Left lung (tissue), 10 donors: ENCODE measurements around the gene LPCAT1. TPM values are rescaled to one million over a fixed set of nuclear protein-coding genes. Genes with fewer than 3 reads are reported as not detected.
"Not testable (repeated sequence)": the region's sequence is repeated elsewhere in the genome, so short reads cannot be mapped to it uniquely, and the experiment has no call there.

Source experiments
- ATAC-seq: fragments of 200-7000 bp; cut with Tn5 transposase; one replicate; pipeline ENCODE4 v1.9.1; 2020; ENCODE audit warnings: moderate library complexity
- DNase-seq, 4 donors: peaks; one replicate each; pipeline ENCODE4 v3.0.0-alpha.2; 2013 to 2020
- H3K27ac ChIP-seq, 2 donors: fragments of 200-600 bp; sonication (generic) in 1 of 2; one replicate each; pipeline versions ENCODE4 v1.5.0 to v1.8.0; 2020 to 2021
- H3K27me3 ChIP-seq, 2 donors: fragments of 200-600 bp; sonication (generic) in 1 of 2; one replicate each; pipeline versions ENCODE4 v1.5.0 to v1.8.0; 2020 to 2021
- H3K36me3 ChIP-seq, 2 donors: fragments of 200-600 bp; sonication (generic) in 1 of 2; one replicate each; pipeline versions ENCODE4 v1.5.0 to v1.8.0; 2020 to 2021
- H3K4me1 ChIP-seq, 2 donors: fragments of 200-600 bp; one replicate each; pipeline ENCODE4 v1.8.0; 2021
- H3K4me3 ChIP-seq, 2 donors: fragments of 200-600 bp; sonication (generic) in 1 of 2; one replicate each; pipeline versions ENCODE4 v1.5.0 to v1.8.0; 2020 to 2021; ENCODE audit warnings: mild to moderate bottlenecking in 1 of 2
- H3K9me3 ChIP-seq, 2 donors: fragments of 200-600 bp; sonication (generic) in 1 of 2; one replicate each; pipeline versions ENCODE4 v1.5.0 to v1.8.0; 2020 to 2021
- intact Hi-C, 2 donors: fragments of 100-400 bp; cut with DNase I; formaldehyde crosslinking; loops; one replicate each; pipeline versions ENCODE4 v1.11.2 to v1.14.2; 2022
- polyA plus RNA-seq, 6 donors: library from polyadenylated mRNA; unstranded; fragments of 120-200 nt; gene quantifications; one replicate each; pipeline ENCODE4 v1.2.1, GENCODE V29; 2013; ENCODE audit not compliant: insufficient read length in 6 of 6
- total RNA-seq, 2 donors: library from RNA; stranded (reverse); fragmentation: NEBNext Ultra II Directional; extraction: Animal tissue kit (Norgen Biotek cat#: 25700); gene quantifications; one replicate each; pipeline ENCODE4 v1.2.1, GENCODE V29; 2021
- TF ChIP-seq, protein P1 (sequence below), 2 donors: fragments of 200-600 bp; sonication (generic) in 1 of 2; IDR thresholded peaks; one replicate each; pipeline versions ENCODE4 v1.5.0 to v1.8.0; 2021; ENCODE audit warnings: antibody characterized with exemption in 2 of 2
- donor health status: DM: no; HTN: yes; CAD: no.
- donor health status: DM: no; HTN: no; CAD: no.

Gene LPCAT1
- total and polyA plus RNA-seq, 8 donors = 106 to 751 (median 148) TPM

DNA sequence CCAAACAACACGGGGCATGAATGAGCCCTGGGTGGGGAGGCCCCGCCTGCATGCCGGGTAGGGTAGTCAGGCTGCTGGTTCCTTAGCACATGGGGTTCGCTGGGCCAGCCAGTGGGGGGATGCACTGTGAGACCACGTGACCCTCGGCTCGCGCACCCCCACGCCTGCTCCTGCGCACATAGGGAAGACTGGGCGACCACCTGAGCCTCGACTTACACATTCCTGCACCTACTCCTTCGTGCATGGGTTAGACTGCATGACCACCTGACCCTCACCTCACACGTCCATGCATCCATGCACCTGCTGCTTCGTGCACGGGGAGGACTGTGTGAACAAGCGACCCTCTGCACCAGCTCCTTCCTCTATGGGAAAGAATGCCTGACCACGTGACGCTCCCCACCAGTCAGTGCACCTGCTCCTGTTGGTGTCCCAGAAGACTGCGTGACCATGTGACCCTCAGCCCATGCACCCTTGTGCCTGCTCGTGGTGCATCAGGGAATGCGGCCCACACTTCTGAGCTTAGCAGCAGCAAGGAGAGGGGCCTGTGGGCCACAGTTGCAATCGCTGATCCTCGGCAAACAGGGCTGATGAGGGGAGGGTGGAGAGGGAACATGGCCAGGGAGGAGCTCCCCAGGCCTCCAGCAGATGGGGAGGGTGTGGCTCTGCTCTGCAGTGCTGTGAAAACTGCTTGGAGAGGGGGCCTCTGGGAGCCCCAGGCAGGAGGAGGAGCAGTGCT is 18.1 kb downstream of the LPCAT1 start:
- no peak overlapping the region for H3K4me3 ChIP-seq
- DNase-seq (peak in 1 of 4 donors; percentile 66), ATAC-seq (peak; percentile 17)
- no peaks in the 10 kb centered on the region for H3K9me3 ChIP-seq
- peaks cover 20 to 72% of the 10 kb centered on the region in 2 donors for H3K4me1 ChIP-seq
- intact Hi-C loops = no loop called here
- H3K36me3 ChIP-seq = peaks cover 0 to 41% of the 10 kb centered on the region in 2 donors
- TF ChIP-seq, protein P1, sequence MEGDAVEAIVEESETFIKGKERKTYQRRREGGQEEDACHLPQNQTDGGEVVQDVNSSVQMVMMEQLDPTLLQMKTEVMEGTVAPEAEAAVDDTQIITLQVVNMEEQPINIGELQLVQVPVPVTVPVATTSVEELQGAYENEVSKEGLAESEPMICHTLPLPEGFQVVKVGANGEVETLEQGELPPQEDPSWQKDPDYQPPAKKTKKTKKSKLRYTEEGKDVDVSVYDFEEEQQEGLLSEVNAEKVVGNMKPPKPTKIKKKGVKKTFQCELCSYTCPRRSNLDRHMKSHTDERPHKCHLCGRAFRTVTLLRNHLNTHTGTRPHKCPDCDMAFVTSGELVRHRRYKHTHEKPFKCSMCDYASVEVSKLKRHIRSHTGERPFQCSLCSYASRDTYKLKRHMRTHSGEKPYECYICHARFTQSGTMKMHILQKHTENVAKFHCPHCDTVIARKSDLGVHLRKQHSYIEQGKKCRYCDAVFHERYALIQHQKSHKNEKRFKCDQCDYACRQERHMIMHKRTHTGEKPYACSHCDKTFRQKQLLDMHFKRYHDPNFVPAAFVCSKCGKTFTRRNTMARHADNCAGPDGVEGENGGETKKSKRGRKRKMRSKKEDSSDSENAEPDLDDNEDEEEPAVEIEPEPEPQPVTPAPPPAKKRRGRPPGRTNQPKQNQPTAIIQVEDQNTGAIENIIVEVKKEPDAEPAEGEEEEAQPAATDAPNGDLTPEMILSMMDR (IDR thresholded peaks at IDR 0.05) = no peak
- no peak overlapping the region for H3K27ac ChIP-seq
- no peaks in the 10 kb centered on the region for H3K27me3 ChIP-seq

DNA sequence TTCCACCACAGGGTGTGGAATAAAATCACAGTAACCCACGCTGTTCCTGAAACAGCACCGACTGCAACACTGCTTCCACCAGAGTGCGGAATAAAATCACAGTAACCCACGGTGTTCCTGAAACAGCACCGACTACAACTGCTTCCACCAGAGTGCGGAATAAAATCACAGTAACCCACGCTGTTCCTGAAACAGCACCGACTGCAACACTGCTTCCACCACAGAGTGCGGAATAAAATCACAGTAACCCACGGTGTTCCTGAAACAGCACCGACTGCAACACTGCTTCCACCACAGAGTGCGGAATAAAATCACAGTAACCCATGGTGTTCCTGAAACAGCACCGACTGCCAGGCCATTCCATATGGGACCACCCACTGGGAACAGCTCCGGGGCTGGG is 18.7 kb downstream of the LPCAT1 start:
- Histone ChIP-seq H3K4me1 (peaks cover 24 to 78% of the 10 kb centered on the region in 2 donors), H3K36me3 (peaks cover 0 to 39% of the 10 kb centered on the region in 2 donors)
- H3K27me3 ChIP-seq, ATAC-seq, intact Hi-C loops, DNase-seq, H3K4me3 ChIP-seq, H3K27ac ChIP-seq, H3K9me3 ChIP-seq: not testable (repeated sequence)

GRCh38 chr5:1504617-1505016 is 19.1 kb downstream of the LPCAT1 start:
- H3K4me1 ChIP-seq = peaks cover 24 to 82% of the 10 kb centered on the region in 2 donors
- peaks cover 0 to 34% of the 10 kb centered on the region in 2 donors for H3K36me3 ChIP-seq
- no peak overlapping the region for H3K4me3 ChIP-seq
- ATAC-seq (no peak), DNase-seq (peak in 1 of 4 donors; percentile 58)
- H3K9me3 ChIP-seq = no peaks in the 10 kb centered on the region
- peak overlapping the region; percentile 52 to 83 for H3K27ac ChIP-seq
- intact Hi-C loops = no loop called here
- TF ChIP-seq, protein P1 (IDR thresholded peaks at IDR 0.05) = no peak
- H3K27me3 ChIP-seq = no peaks in the 10 kb centered on the region

- no peaks in the 10 kb centered on the region for H3K9me3 ChIP-seq
- peak overlapping the region; percentile 52 to 83 for H3K27ac ChIP-seq
- ATAC-seq (no peak), DNase-seq (peak in 1 of 4 donors; percentile 65)
- TF ChIP-seq, protein P1 (IDR thresholded peaks at IDR 0.05) = no peak
- no peak overlapping the region for H3K4me3 ChIP-seq
- peaks cover 0 to 31% of the 10 kb centered on the region in 2 donors for H3K36me3 ChIP-seq
- H3K4me1 ChIP-seq = peaks cover 24 to 82% of the 10 kb centered on the region in 2 donors
- intact Hi-C loops = no loop called here
- H3K27me3 ChIP-seq = no peaks in the 10 kb centered on the region
These were observed 19.6 kb downstream of the LPCAT1 start for GRCh38 chr5:1504069-1504595.

DNA sequence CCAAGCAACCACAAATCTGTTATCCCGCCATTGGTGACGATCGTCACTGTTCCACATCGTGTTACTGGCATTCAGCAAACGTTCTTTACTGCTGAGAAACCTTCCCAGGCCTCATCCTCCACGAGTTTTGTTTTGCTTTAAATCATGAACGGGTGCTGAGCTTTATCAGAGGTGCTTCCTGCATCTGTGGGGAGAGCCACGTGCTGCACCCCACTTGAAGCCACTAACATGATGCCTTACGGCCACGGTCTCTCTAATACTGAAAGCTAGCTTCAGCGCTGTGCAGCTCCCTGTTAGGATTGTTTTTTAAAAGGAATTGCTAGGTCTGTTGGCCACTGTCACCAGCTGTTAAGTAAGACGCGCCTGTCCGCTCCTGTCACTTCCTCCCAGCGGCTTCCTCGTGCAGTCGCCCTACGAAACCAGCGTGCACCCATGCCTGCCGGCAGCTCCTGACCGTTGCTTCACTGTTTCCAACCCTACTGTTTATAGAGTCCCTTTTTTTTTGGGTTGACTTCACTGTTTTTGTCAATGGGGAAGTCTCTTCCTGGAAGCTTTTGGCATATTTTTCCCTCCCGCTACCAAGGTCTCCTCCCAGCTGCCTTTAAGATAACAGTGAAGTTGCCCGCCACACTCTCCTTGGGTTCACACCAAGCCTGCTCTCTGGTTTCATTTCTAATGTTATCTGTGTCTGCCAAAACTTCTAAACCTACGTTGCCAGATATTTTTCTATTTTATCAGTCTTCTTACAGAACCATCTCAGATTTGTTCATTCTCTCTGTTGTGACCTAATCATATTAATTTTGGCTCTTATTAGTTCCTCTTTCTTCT is 20.3 kb downstream of the LPCAT1 start:
- Histone ChIP-seq H3K4me3 (no peak overlapping the region), H3K9me3 (no peaks in the 10 kb centered on the region), H3K36me3 (peaks cover 0 to 27% of the 10 kb centered on the region in 2 donors), H3K4me1 (peaks cover 24 to 87% of the 10 kb centered on the region in 2 donors), H3K27me3 (no peaks in the 10 kb centered on the region), H3K27ac (peak overlapping the region; percentile 52 to 83)
- intact Hi-C loops = no loop called here
- DNase-seq (peak in 2 of 4 donors; percentile 89 to 93), ATAC-seq (peak; percentile 2)
- TF ChIP-seq, protein P1 (IDR thresholded peaks at IDR 0.05) = no peak
